ENCODE results near the gene MEAF6.

DNA sequence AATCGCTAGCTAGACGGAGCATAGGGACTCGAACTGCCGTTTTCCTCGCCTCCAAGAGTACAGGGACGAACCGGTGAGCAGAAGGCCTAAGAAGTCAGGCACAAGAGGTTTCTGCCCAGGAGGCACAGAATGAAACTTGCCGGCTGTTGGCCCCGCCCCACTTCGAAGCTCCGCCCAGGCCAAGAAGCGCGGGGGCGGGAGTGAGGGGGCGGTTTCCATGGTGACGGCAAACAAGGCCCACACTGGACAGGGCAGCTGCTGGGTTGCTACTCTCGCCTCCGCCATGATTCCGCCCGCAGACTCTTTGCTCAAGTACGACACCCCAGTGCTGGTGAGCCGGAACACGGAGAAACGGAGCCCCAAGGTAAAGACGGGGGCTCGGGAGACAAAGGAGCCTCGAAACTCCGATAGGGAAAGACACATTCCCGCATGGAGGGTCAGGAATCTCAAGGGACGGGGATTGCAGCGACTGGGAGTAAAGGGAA, 42.2 kb upstream of the MEAF6 start, which contains the start of gene DNALI1:
- TF ChIP-seq POLR2AphosphoS5 (IDR thresholded peaks at IDR 0.05; ENCODE audit: low read depth, low read length): no peak
- no peak for TF ChIP-seq TAF1 (IDR thresholded peaks at IDR 0.05; ENCODE audit: borderline replicate concordance, insufficient read depth, low read length)
- TF ChIP-seq SIN3A (IDR thresholded peaks at IDR 0.05; ENCODE audit: borderline replicate concordance, insufficient read depth, low read length): no peak
- TF ChIP-seq, protein P1, sequence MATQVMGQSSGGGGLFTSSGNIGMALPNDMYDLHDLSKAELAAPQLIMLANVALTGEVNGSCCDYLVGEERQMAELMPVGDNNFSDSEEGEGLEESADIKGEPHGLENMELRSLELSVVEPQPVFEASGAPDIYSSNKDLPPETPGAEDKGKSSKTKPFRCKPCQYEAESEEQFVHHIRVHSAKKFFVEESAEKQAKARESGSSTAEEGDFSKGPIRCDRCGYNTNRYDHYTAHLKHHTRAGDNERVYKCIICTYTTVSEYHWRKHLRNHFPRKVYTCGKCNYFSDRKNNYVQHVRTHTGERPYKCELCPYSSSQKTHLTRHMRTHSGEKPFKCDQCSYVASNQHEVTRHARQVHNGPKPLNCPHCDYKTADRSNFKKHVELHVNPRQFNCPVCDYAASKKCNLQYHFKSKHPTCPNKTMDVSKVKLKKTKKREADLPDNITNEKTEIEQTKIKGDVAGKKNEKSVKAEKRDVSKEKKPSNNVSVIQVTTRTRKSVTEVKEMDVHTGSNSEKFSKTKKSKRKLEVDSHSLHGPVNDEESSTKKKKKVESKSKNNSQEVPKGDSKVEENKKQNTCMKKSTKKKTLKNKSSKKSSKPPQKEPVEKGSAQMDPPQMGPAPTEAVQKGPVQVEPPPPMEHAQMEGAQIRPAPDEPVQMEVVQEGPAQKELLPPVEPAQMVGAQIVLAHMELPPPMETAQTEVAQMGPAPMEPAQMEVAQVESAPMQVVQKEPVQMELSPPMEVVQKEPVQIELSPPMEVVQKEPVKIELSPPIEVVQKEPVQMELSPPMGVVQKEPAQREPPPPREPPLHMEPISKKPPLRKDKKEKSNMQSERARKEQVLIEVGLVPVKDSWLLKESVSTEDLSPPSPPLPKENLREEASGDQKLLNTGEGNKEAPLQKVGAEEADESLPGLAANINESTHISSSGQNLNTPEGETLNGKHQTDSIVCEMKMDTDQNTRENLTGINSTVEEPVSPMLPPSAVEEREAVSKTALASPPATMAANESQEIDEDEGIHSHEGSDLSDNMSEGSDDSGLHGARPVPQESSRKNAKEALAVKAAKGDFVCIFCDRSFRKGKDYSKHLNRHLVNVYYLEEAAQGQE (IDR thresholded peaks at IDR 0.05; ENCODE audit: insufficient read depth in 1 of 2, low read depth in 2 of 2, low read length in 2 of 2): no peak

All from PFSK-1 (cell line).